PFSK-1 (cell line): Measurements from ENCODE around the gene CPOX.

ENCODE experiments used
- POLR2AphosphoS5 ChIP-seq: IDR thresholded peaks from 2 replicates; pipeline ENCODE4 v1.6.1; 2012; ENCODE audit warnings: low read depth, mild to moderate bottlenecking, control low read depth, low read length, moderate library complexity
- REST ChIP-seq, 2 experiments: IDR thresholded peaks; 2 replicates each; pipeline versions ENCODE4 v1.6.1 to v1.8.0; 2011 to 2012; ENCODE audit warnings: low read depth in 2 of 2, low read length in 2 of 2, control low read depth in 1 of 2, inconsistent platforms in 1 of 2, mild to moderate bottlenecking in 1 of 2, moderate library complexity in 1 of 2; ENCODE audit not compliant: insufficient read depth in 1 of 2

- no peak for TF ChIP-seq POLR2AphosphoS5
- no peak for TF ChIP-seq REST (IDR thresholded peaks at IDR 0.05; ENCODE audit: insufficient read depth in 1 of 2, low read depth in 2 of 2, low read length in 2 of 2)
Measured at GRCh38 chr3:98594628-98595324, 1.4 kb upstream of the CPOX start.
